HG03565 (cell line): ENCODE results near the gene CROT.

Experiments
- ATAC-seq: cut with Tn5 transposase; IDR thresholded peaks from one replicate; pipeline ENCODE4 v1.9.1; 2021; ENCODE audit warnings: mild to moderate bottlenecking, moderate library complexity; ENCODE audit not compliant: unreplicated experiment

CROT gene

GRCh38 chr7:87413029-87413428 is 67.6 kb downstream of the CROT start:
- ATAC-seq: no peak

- ATAC-seq: no peak
Observed at GRCh38 chr7:87413951-87414793, 68.7 kb downstream of the CROT start.

- ATAC-seq: no peak
Observed at GRCh38 chr7:87414794-87415188, 69.3 kb downstream of the CROT start.

- ATAC-seq: peak; percentile 71
Observed at GRCh38 chr7:87416682-87417587, 71.5 kb downstream of the CROT start.

- ATAC-seq: no peak
Observed at GRCh38 chr7:87420173-87420572, 74.7 kb downstream of the CROT start.

- ATAC-seq: no peak
Observed at GRCh38 chr7:87424075-87424474, 78.6 kb downstream of the CROT start.

- ATAC-seq: no peak
Observed at GRCh38 chr7:87426160-87426559, 80.7 kb downstream of the CROT start.

- ATAC-seq: no peak
Observed at GRCh38 chr7:87427288-87427687, 81.8 kb downstream of the CROT start.

- ATAC-seq: no peak
Observed at GRCh38 chr7:87432536-87432935, 87.1 kb downstream of the CROT start.

GRCh38 chr7:87435546-87435945 is 90.1 kb downstream of the CROT start:
- no peak for ATAC-seq

- peak; percentile 97 for ATAC-seq
Observed at GRCh38 chr7:87445897-87446296, 100.4 kb downstream of the CROT start.

- no peak for ATAC-seq
Observed at GRCh38 chr7:87447116-87447635, 101.7 kb downstream of the CROT start.

GRCh38 chr7:87448388-87448787 is 102.9 kb downstream of the CROT start:
- ATAC-seq: no peak
